Osteocyte (in vitro differentiated cells): ENCODE data around the gene CHST11. TPM values are rescaled to one million over a fixed set of nuclear protein-coding genes. Genes with fewer than 3 reads are reported as not detected.

Source experiments
- DNase-seq: peaks from one replicate; pipeline ENCODE4 v3.0.0; 2021; ENCODE audit warnings: mixed read lengths; ENCODE audit not compliant: unreplicated experiment; ENCODE audit errors: extremely low spot score
- H3K27ac Mint-ChIP-seq: one replicate; pipeline ENCODE4 v1.8.0; 2021; ENCODE audit warnings: mild to moderate bottlenecking, mixed read lengths; ENCODE audit not compliant: unreplicated experiment
- H3K27me3 Mint-ChIP-seq: one replicate; pipeline ENCODE4 v1.8.0; 2021; ENCODE audit warnings: mixed read lengths; ENCODE audit not compliant: unreplicated experiment
- H3K36me3 Mint-ChIP-seq: one replicate; pipeline ENCODE4 v1.8.0; 2021; ENCODE audit warnings: mixed read lengths; ENCODE audit not compliant: unreplicated experiment
- H3K4me1 Mint-ChIP-seq: one replicate; pipeline ENCODE4 v1.8.0; 2021; ENCODE audit warnings: mixed read lengths; ENCODE audit not compliant: unreplicated experiment
- H3K4me3 Mint-ChIP-seq: one replicate; pipeline ENCODE4 v1.8.0; 2021; ENCODE audit warnings: mild to moderate bottlenecking, moderate library complexity, mixed read lengths; ENCODE audit not compliant: unreplicated experiment
- H3K9me3 Mint-ChIP-seq: one replicate; pipeline ENCODE4 v1.8.0; 2021; ENCODE audit warnings: mixed read lengths; ENCODE audit not compliant: unreplicated experiment
- CTCF ChIP-seq: fragments of 200-600 bp; sonication (generic); IDR thresholded peaks from 2 replicates; pipeline ENCODE4 v1.5.0; 2021; ENCODE audit warnings: antibody characterized with exemption, mild to moderate bottlenecking, moderate library complexity
- total RNA-seq: library from RNA; stranded (reverse); gene quantifications from 2 replicates; pipeline ENCODE4 v1.2.1, GENCODE V29; 2021

CHST11 gene
- total RNA-seq, 1 donor from 2014 or later = 7.5 TPM

GRCh38 chr12:104785886-104786285 lies 329.1 kb downstream of the CHST11 start:
- H3K4me1 Mint-ChIP-seq = peaks cover 11% of the 10 kb centered on the region
- TF ChIP-seq CTCF = no peak
- H3K4me3 Mint-ChIP-seq = no peak overlapping the region
- H3K27me3 Mint-ChIP-seq = peaks cover 2% of the 10 kb centered on the region
- no peaks in the 10 kb centered on the region for H3K9me3 Mint-ChIP-seq
- DNase-seq = no peak
- no peak overlapping the region for H3K27ac Mint-ChIP-seq
- H3K36me3 Mint-ChIP-seq = no peaks in the 10 kb centered on the region

- peaks cover 2% of the 10 kb centered on the region for H3K27me3 Mint-ChIP-seq
- H3K4me1 Mint-ChIP-seq = peaks cover 11% of the 10 kb centered on the region
- no peak overlapping the region for H3K27ac Mint-ChIP-seq
- no peaks in the 10 kb centered on the region for H3K9me3 Mint-ChIP-seq
- H3K36me3 Mint-ChIP-seq = no peaks in the 10 kb centered on the region
- no peak for DNase-seq
- TF ChIP-seq CTCF = no peak
- H3K4me3 Mint-ChIP-seq = no peak overlapping the region
Observed at GRCh38 chr12:104786352-104786751, 329.6 kb downstream of the CHST11 start.

DNA sequence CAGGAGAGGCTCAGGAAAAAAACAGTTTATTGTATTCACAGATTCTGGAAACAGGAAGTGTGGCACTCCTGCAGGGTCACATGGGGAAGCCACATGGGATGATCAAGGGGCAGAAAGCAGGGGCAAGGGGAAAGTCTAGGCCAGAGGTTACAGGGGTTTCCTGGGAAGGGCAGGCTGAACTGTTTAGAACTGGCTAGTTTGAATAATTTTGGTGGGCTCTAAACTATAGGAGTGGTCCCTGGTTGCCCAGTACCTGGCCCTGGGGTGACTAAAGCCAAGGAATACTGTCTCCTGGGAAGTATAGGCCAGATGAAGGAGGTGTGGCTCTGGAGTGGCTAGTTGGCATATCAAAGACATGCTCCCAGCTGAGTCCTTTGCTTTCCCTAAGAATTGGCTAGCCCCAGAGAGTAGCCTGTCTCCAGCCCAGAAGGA lies 332.1 kb downstream of the CHST11 start:
- Mint-ChIP-seq H3K4me3 (no peak overlapping the region), H3K4me1 (peaks cover 22% of the 10 kb centered on the region), H3K9me3 (no peaks in the 10 kb centered on the region), H3K36me3 (no peaks in the 10 kb centered on the region), H3K27me3 (no peaks in the 10 kb centered on the region), H3K27ac (no peak overlapping the region)
- no peak for DNase-seq
- TF ChIP-seq CTCF = no peak

DNA sequence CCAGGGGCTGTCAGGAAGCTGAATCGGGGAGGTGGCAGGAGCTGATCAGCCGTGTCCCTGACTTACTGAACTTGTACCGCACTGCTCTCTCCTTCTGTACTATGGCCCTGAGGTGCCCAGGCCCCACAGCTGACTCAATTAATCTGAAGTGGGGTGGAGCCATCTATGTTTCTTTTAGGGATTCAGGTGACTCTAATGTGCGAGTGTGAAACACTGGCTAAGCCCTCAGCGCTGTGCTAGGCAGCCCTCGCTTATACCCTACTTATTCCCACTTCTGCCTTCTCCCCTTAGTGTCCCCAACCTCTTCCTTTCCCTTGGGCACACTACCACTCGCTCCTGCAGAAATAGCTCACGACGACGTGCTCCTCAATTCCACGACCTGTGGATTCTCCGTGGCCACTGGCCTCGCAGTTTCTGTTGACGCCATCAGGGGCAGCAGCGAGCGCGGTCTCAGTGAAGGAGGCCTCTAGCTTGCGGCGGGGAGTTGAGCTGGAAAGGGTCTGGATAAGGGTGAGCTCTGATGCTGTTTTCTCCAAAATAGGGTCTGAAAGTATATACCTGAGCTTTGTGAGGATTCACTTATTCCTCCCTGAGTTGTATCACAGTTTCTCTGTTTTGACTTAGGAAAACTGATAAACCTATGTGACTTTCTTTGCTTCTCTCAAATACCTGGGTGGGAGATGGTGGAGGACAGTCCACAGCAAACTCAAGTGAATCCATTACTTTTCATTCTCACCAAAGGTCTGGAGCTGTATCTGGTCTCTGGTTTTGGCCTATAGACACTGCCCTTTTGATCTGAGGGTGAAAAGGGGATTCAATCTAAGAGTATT lies 333.8 kb downstream of the CHST11 start:
- Mint-ChIP-seq H3K27ac (no peak overlapping the region), H3K4me1 (peaks cover 16% of the 10 kb centered on the region), H3K4me3 (no peak overlapping the region), H3K27me3 (no peaks in the 10 kb centered on the region), H3K36me3 (no peaks in the 10 kb centered on the region), H3K9me3 (no peaks in the 10 kb centered on the region)
- peak; percentile 53 for TF ChIP-seq CTCF
- DNase-seq = no peak

- Mint-ChIP-seq H3K9me3 (no peaks in the 10 kb centered on the region), H3K27me3 (no peaks in the 10 kb centered on the region), H3K4me1 (peaks cover 16% of the 10 kb centered on the region), H3K4me3 (no peak overlapping the region), H3K36me3 (no peaks in the 10 kb centered on the region), H3K27ac (peak overlapping the region; percentile 11)
- no peak for DNase-seq
- no peak for TF ChIP-seq CTCF
Observed at GRCh38 chr12:104792570-104792969, 335.8 kb downstream of the CHST11 start.
